K562 (cell line): ENCODE results near the gene TIMP2. TPM values are rescaled to one million over a fixed set of nuclear protein-coding genes. Genes with fewer than 3 reads are reported as not detected.

Experiments used
- ATAC-seq: fragments of 200-7000 bp; cut with Tn5 transposase; 3 replicates; pipeline ENCODE4 v1.9.1; 2020; ENCODE audit warnings: moderate library complexity
- BruUV-seq: library from RNA; stranded (reverse); fragments of 400-500 nt; replicated peaks from 2 replicates; lab custom pipeline; 2021; lab: Mats Ljungman, UMichigan
- CTCF ChIA-PET: fragments of 300-600 bp; formaldehyde crosslinking; extraction: SDS; loops from one replicate; lab custom pipeline; 2021; ENCODE audit warnings: low intra/inter-chr PET ratio; lab: Yijun Ruan, JAX
- POLR2A ChIA-PET: fragments of 300-600, 350-650 bp; sonication (Branson Sonifier 250); formaldehyde crosslinking; extraction: SDS; loops from one replicate; lab custom pipeline; 2021; ENCODE audit warnings: antibody characterized with exemption, inconsistent platforms; lab: Yijun Ruan, JAX
- DNase-seq, 4 experiments: peaks; one replicate each; pipeline versions ENCODE4 v3.0.0 to v3.0.0-alpha.2; 2011 to 2018; ENCODE audit warnings: low spot score in 3 of 4, mixed read lengths in 3 of 4; ENCODE audit errors: extremely low read depth in 1 of 4
- FAIRE-seq: peaks from 2 replicates; lab custom pipeline; 2011; peaks lifted over from hg19 to GRCh38; lab: Jason Lieb, UNC
- H2AFZ ChIP-seq: 2 replicates; pipeline ENCODE4 v1.6.0; 2011; ENCODE audit warnings: low read depth, low read length, control low read depth, inconsistent platforms
- H3K27ac ChIP-seq: fragments of 200-600 bp; 3 replicates; pipeline ENCODE4 v1.8.0; 2011; ENCODE audit warnings: low read depth, mild to moderate bottlenecking, control low read depth, inconsistent platforms, low read length, moderate library complexity, mixed read lengths; ENCODE audit errors: extremely low read depth
- H3K27me3 ChIP-seq, 2 experiments: fragments of 300-600 bp in 1 of 2; 2 replicates in 1 of 2; 3 replicates in 1 of 2; pipeline versions ENCODE4 v1.6.0 to v1.8.0; 2011; ENCODE audit warnings: inconsistent platforms in 2 of 2, low read length in 2 of 2, mild to moderate bottlenecking in 1 of 2, mixed read lengths in 1 of 2, moderate library complexity in 1 of 2; ENCODE audit not compliant: control insufficient read depth in 2 of 2, insufficient read depth in 2 of 2
- H3K36me3 ChIP-seq: fragments of 300-600 bp; 3 replicates; pipeline ENCODE4 v1.8.0; 2011; ENCODE audit warnings: mild to moderate bottlenecking, low read length, inconsistent platforms; ENCODE audit not compliant: control insufficient read depth, insufficient read depth
- H3K4me1 ChIP-seq, 2 experiments: fragments of 200-600 bp in 1 of 2; replicated peaks in 1 of 2; 2 replicates in 1 of 2; 3 replicates in 1 of 2; pipeline versions ENCODE4 v1.5.1 to v1.8.0; 2011; ENCODE audit warnings: inconsistent platforms in 2 of 2, low read length in 2 of 2, mild to moderate bottlenecking in 1 of 2, mixed read lengths in 1 of 2, moderate library complexity in 1 of 2; ENCODE audit not compliant: control insufficient read depth in 2 of 2, insufficient read depth in 2 of 2
- H3K4me2 ChIP-seq: 2 replicates; pipeline ENCODE4 v1.6.1; 2011; ENCODE audit warnings: low read length, control low read depth, inconsistent platforms, mixed read lengths; ENCODE audit not compliant: insufficient read depth
- H3K4me3 ChIP-seq: fragments of 200-600 bp; sonication (generic), shearing (Covaris generic); 2 replicates; pipeline ENCODE4 v1.5.1; 2016; ENCODE audit warnings: control low read depth, inconsistent platforms
- H3K79me2 ChIP-seq: fragments of 200-600 bp; 3 replicates; pipeline ENCODE4 v1.8.0; 2011; ENCODE audit warnings: low read length, inconsistent platforms; ENCODE audit not compliant: control insufficient read depth, insufficient read depth
- H3K9ac ChIP-seq, 2 experiments: 2 replicates each; pipeline versions ENCODE4 v1.6.0 to v1.6.1; 2011; ENCODE audit warnings: low read depth in 2 of 2, low read length in 2 of 2, control low read depth in 1 of 2, inconsistent platforms in 1 of 2, mild to moderate bottlenecking in 1 of 2, mixed read lengths in 1 of 2; ENCODE audit not compliant: insufficient read depth in 1 of 2
- H3K9me1 ChIP-seq: one replicate; pipeline ENCODE4 v1.6.0; 2011; ENCODE audit warnings: inconsistent platforms, mild to moderate bottlenecking, low read length, moderate library complexity; ENCODE audit not compliant: control insufficient read depth, insufficient read depth
- H3K9me3 ChIP-seq: replicated peaks from 2 replicates; pipeline ENCODE4 v1.5.1; 2011; ENCODE audit warnings: low read depth, low read length, inconsistent platforms; ENCODE audit not compliant: control insufficient read depth, insufficient read depth
- H4K20me1 ChIP-seq: replicated peaks from 2 replicates; pipeline ENCODE4 v1.6.1; 2011; ENCODE audit warnings: low read length, inconsistent platforms, mixed read lengths; ENCODE audit not compliant: control insufficient read depth, insufficient read depth
- FUS ChIP-seq: fragments of 200-400 bp; formaldehyde crosslinking; optimal IDR thresholded peaks from 2 replicates; pipeline ENCODE3; 2017; ENCODE audit warnings: low read depth, low read length
- GABPB1 ChIP-seq: sonication (generic); formaldehyde crosslinking; IDR thresholded peaks from 2 replicates; pipeline ENCODE4 v1.8.0; 2022; ENCODE audit warnings: mild to moderate bottlenecking, missing genetic modification reagents
- HMGXB4 ChIP-seq: sonication (generic); formaldehyde crosslinking; IDR thresholded peaks from 2 replicates; pipeline ENCODE4 v1.8.1; 2023; ENCODE audit warnings: mild to moderate bottlenecking, missing genetic modification reagents
- KDM5B ChIP-seq: fragments of 200-600 bp; sonication (generic); IDR thresholded peaks from 2 replicates; pipeline ENCODE4 v1.6.1; 2012; ENCODE audit warnings: low read depth, mild to moderate bottlenecking, moderate library complexity, low read length, control low read depth, inconsistent platforms; ENCODE audit not compliant: insufficient replicate concordance
- KLF13 ChIP-seq: fragments of 450-650 bp; IDR thresholded peaks from 2 replicates; pipeline ENCODE4 v1.6.1; 2016; ENCODE audit warnings: missing genetic modification characterization, low read depth, mild to moderate bottlenecking, missing compliant biosample characterization, moderate library complexity, borderline replicate concordance
- NFXL1 ChIP-seq: fragments of 450-650 bp; formaldehyde crosslinking; IDR thresholded peaks from 2 replicates; pipeline ENCODE4 v1.4.0; 2021; ENCODE audit warnings: mild to moderate bottlenecking
- NR2C1 ChIP-seq, 2 experiments: fragments of 450-650 bp; IDR thresholded peaks; 2 replicates each; pipeline ENCODE4 v1.6.1; 2017; ENCODE audit warnings: mild to moderate bottlenecking in 2 of 2, antibody characterized with exemption in 1 of 2, inconsistent platforms in 1 of 2, missing compliant biosample characterization in 1 of 2, missing genetic modification characterization in 1 of 2
- NR2C2 ChIP-seq, 2 experiments: fragments of 200-800 bp in 1 of 2; sonication (Bioruptor generic) in 1 of 2; sonication (generic) in 1 of 2; formaldehyde crosslinking in 1 of 2; IDR thresholded peaks; 2 replicates each; pipeline versions ENCODE4 v1.6.1 to v1.8.0; 2016 to 2022; ENCODE audit warnings: mild to moderate bottlenecking in 1 of 2, missing compliant biosample characterization in 1 of 2, missing genetic modification characterization in 1 of 2, missing genetic modification reagents in 1 of 2
- PPARD ChIP-seq: fragments of 250-450 bp; sonication (Bioruptor Pico); IDR thresholded peaks from 2 replicates; pipeline ENCODE4 v1.8.0; 2022; ENCODE audit warnings: inconsistent platforms, mild to moderate bottlenecking, moderate library complexity
- RHOXF2B ChIP-seq: fragments of 250-450 bp; sonication (Bioruptor Pico); conservative IDR thresholded peaks from 2 replicates; pipeline ENCODE4 v1.5.1; 2021
- SRSF7 ChIP-seq: fragments of 200-400 bp; formaldehyde crosslinking; optimal IDR thresholded peaks from 2 replicates; pipeline ENCODE3; 2017; ENCODE audit warnings: mild to moderate bottlenecking, low read depth, low read length
- TRIM24 ChIP-seq, 2 experiments: fragments of 450-650 bp; IDR thresholded peaks; 2 replicates each; pipeline ENCODE4 v1.6.1; 2016
- ZKSCAN1 ChIP-seq: fragments of 150-350 bp; IDR thresholded peaks from 2 replicates; pipeline ENCODE4 v1.6.1; 2016; ENCODE audit warnings: low read depth, low read length
- WGBS: fragments of 100-300 bp; shearing (Covaris generic); methylation state at CpG from one replicate; pipeline ENCODE4 v1.1.6; 2016; ENCODE audit warnings: low coverage, mixed read lengths; ENCODE audit not compliant: insufficient coverage; ENCODE audit errors: missing lambda C conversion rate; 5-methylcytosine and 5-hydroxymethylcytosine counted together
- in situ Hi-C: fragments of 300-500 bp; cut with MboI; formaldehyde crosslinking; loops from 4 replicates; pipeline ENCODE4 v1.15.0; 2018; ENCODE audit warnings: inconsistent platforms, mixed read lengths
- intact Hi-C: fragments of 100-400 bp; cut with micrococcal nuclease; formaldehyde crosslinking; loops from 2 replicates; pipeline ENCODE4 v1.14.2; 2022
- polyA plus RNA-seq, 8 experiments: library from polyadenylated mRNA; depleted of rRNA in 4 of 8; stranded (reverse) in 5 of 8; unstranded in 3 of 8; fragments of >200 nt; fragmentation: Nextera tagmentation in 2 of 8; fragmentation: Illumina TruSeq in 1 of 8; extraction: Ambion mirVana in 2 of 8; extraction: Trizol in 1 of 8; gene quantifications; 2 replicates each; pipeline versions ENCODE4 v1.2.1 to v1.2.3, GENCODE V29; 2011 to 2014; ENCODE audit warnings: inconsistent platforms in 1 of 8, missing spikeins in 1 of 8
- total RNA-seq, 7 experiments: library from RNA; depleted of rRNA in 6 of 7; stranded (reverse); fragments of >200 nt in 6 of 7; fragmentation: Illumina TruSeq in 2 of 7; extraction: Trizol in 2 of 7; gene quantifications; 2 replicates each; pipeline versions ENCODE4 v1.2.1 to v1.2.3, GENCODE V29; 2011 to 2021; ENCODE audit warnings: low replicate concordance in 1 of 7
- TF ChIP-seq, protein P1 (sequence below): fragments of 250-450 bp; sonication (Bioruptor Pico); IDR thresholded peaks from 2 replicates; pipeline ENCODE4 v1.4.0; 2020; ENCODE audit warnings: borderline replicate concordance

The TIMP2 gene
- total and polyA plus RNA-seq, 9 of the 15 experiments (the other 6 are each of a cell fraction or from before 2014, with no cell fraction given), result 0.55 TPM; not detected in 8

DNA sequence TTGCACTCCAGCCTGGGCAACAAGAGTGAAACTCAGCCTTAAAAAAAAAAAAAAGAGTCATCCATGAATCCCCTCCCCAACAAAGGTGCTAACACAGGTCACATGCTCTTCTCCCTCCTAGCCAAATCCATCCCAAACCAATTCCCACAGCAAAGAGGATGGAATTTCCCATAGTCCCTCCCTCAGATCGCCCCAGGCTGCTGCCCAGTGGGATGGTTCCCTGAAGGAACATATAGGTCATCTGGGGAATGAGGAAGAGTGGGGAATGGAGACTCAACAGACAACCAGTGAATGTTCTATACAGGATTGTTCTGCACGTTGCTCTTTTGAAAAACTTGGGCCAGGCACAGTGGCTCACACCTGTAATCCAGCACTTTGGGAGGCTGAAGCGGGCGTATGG, 36.4 kb upstream of the TIMP2 start:
- Histone ChIP-seq H3K27me3 (peaks cover 32 to 80% of the 10 kb centered on the region in 2 experiments), H2AFZ (no peak overlapping the region), H3K9me3 (no peaks in the 10 kb centered on the region), H3K4me1 (peaks cover 5 to 7% of the 10 kb centered on the region in 2 experiments; a peak in 4 of 5 replicates), H3K9ac (no peak overlapping the region), H3K4me2 (no peak overlapping the region), H3K4me3 (no peak overlapping the region), H4K20me1 (peaks cover 16% of the 10 kb centered on the region), H3K9me1 (no peaks in the 10 kb centered on the region), H3K36me3 (no peaks in the 10 kb centered on the region), H3K27ac (no peak overlapping the region), H3K79me2 (no peaks in the 10 kb centered on the region)
- intact Hi-C loops, result no loop called here
- in situ Hi-C loops, result no loop called here
- WGBS, result 9% methylated on average over 4 of the region's 4 CpGs
- ATAC-seq, result no peak
- CTCF ChIA-PET, result no interaction called here
- FAIRE-seq, result no peak
- POLR2A ChIA-PET, result interaction anchor here (0.6 kb wide), 1 partner anchor 15 kb away, joined by 3 read pairs; no protein-coding TSS in a partner anchor
- BruUV-seq, result no TSS peak
- no peak for TF ChIP-seq SRSF7
- no peak for TF ChIP-seq HMGXB4 (CRISPR knock-in tag)
- no peak for TF ChIP-seq KLF13
- TF ChIP-seq NR2C2 (CRISPR knock-in tag; IDR thresholded peaks at IDR 0.05), result no peak
- no peak for TF ChIP-seq NR2C2 (tag; IDR thresholded peaks at IDR 0.05)
- no peak for TF ChIP-seq ZKSCAN1
- TF ChIP-seq FUS, result no peak
- TF ChIP-seq, protein P1, sequence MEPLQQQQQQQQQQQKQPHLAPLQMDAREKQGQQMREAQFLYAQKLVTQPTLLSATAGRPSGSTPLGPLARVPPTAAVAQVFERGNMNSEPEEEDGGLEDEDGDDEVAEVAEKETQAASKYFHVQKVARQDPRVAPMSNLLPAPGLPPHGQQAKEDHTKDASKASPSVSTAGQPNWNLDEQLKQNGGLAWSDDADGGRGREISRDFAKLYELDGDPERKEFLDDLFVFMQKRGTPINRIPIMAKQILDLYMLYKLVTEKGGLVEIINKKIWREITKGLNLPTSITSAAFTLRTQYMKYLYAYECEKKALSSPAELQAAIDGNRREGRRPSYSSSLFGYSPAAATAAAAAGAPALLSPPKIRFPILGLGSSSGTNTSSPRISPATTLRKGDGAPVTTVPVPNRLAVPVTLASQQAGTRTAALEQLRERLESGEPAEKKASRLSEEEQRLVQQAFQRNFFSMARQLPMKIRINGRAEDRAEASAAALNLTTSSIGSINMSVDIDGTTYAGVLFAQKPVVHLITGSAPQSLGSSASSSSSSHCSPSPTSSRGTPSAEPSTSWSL (CRISPR knock-in tag), result no peak
- TF ChIP-seq TRIM24 (IDR thresholded peaks at IDR 0.05), result no peak
- TF ChIP-seq PPARD (CRISPR knock-in tag), result no peak
- no peak for TF ChIP-seq NFXL1 (CRISPR knock-in tag)
- TF ChIP-seq RHOXF2B (CRISPR knock-in tag), result no peak
- TF ChIP-seq NR2C1 (IDR thresholded peaks at IDR 0.05), result no peak
- no peak for TF ChIP-seq NR2C1 (tag; IDR thresholded peaks at IDR 0.05)
- no peak for TF ChIP-seq KDM5B
- TF ChIP-seq GABPB1, result no peak
- no peak for DNase-seq
